ENCODE data around the gene UCP2. TPM values are rescaled to one million over a fixed set of nuclear protein-coding genes. Genes with fewer than 3 reads are reported as not detected.

The UCP2 gene
- total RNA-seq, 1 donor from 2014 or later = 70.4 TPM

- no peaks in the 10 kb centered on the region for H3K27me3 Mint-ChIP-seq
- H3K27ac Mint-ChIP-seq = no peak overlapping the region
- H3K4me1 Mint-ChIP-seq (ENCODE audit: unreplicated experiment) = no peaks in the 10 kb centered on the region
- DNase-seq (ENCODE audit: extremely low spot score, unreplicated experiment) = no peak
- H3K9me3 Mint-ChIP-seq = no peaks in the 10 kb centered on the region
- H3K4me3 Mint-ChIP-seq = no peak overlapping the region
- no peak for TF ChIP-seq CTCF (conservative IDR thresholded peaks at IDR 0.05)
- no peaks in the 10 kb centered on the region for H3K36me3 Mint-ChIP-seq
Measured at GRCh38 chr11:73969091-73969490, 13.6 kb downstream of the UCP2 start.

- no peaks in the 10 kb centered on the region for H3K4me1 Mint-ChIP-seq (ENCODE audit: unreplicated experiment)
- H3K27ac Mint-ChIP-seq = peak overlapping the region; percentile 20
- H3K36me3 Mint-ChIP-seq = no peaks in the 10 kb centered on the region
- no peak for DNase-seq (ENCODE audit: extremely low spot score, unreplicated experiment)
- H3K27me3 Mint-ChIP-seq = no peaks in the 10 kb centered on the region
- H3K4me3 Mint-ChIP-seq = no peak overlapping the region
- no peak for TF ChIP-seq CTCF (conservative IDR thresholded peaks at IDR 0.05)
- no peaks in the 10 kb centered on the region for H3K9me3 Mint-ChIP-seq
Measured at GRCh38 chr11:73968356-73968966, 14.2 kb downstream of the UCP2 start.

- no peaks in the 10 kb centered on the region for H3K9me3 Mint-ChIP-seq
- no peaks in the 10 kb centered on the region for H3K4me1 Mint-ChIP-seq (ENCODE audit: unreplicated experiment)
- H3K27ac Mint-ChIP-seq = no peak overlapping the region
- TF ChIP-seq CTCF (conservative IDR thresholded peaks at IDR 0.05) = no peak
- no peaks in the 10 kb centered on the region for H3K36me3 Mint-ChIP-seq
- no peak for DNase-seq (ENCODE audit: extremely low spot score, unreplicated experiment)
- no peak overlapping the region for H3K4me3 Mint-ChIP-seq
- no peaks in the 10 kb centered on the region for H3K27me3 Mint-ChIP-seq
Measured at GRCh38 chr11:73965764-73966121, 16.9 kb downstream of the UCP2 start.

- TF ChIP-seq CTCF (conservative IDR thresholded peaks at IDR 0.05) = no peak
- H3K4me3 Mint-ChIP-seq = no peak overlapping the region
- no peaks in the 10 kb centered on the region for H3K9me3 Mint-ChIP-seq
- no peaks in the 10 kb centered on the region for H3K4me1 Mint-ChIP-seq (ENCODE audit: unreplicated experiment)
- no peaks in the 10 kb centered on the region for H3K36me3 Mint-ChIP-seq
- no peak overlapping the region for H3K27ac Mint-ChIP-seq
- DNase-seq (ENCODE audit: extremely low spot score, unreplicated experiment) = no peak
- H3K27me3 Mint-ChIP-seq = no peaks in the 10 kb centered on the region
Measured at GRCh38 chr11:73965076-73965763, 17.4 kb downstream of the UCP2 start.

GRCh38 chr11:73963861-73964260 lies 18.8 kb downstream of the UCP2 start:
- no peaks in the 10 kb centered on the region for H3K4me1 Mint-ChIP-seq (ENCODE audit: unreplicated experiment)
- no peaks in the 10 kb centered on the region for H3K9me3 Mint-ChIP-seq
- no peak for DNase-seq (ENCODE audit: extremely low spot score, unreplicated experiment)
- no peak for TF ChIP-seq CTCF (conservative IDR thresholded peaks at IDR 0.05)
- peak overlapping the region; percentile 42 for H3K27ac Mint-ChIP-seq
- H3K4me3 Mint-ChIP-seq = no peak overlapping the region
- H3K27me3 Mint-ChIP-seq = no peaks in the 10 kb centered on the region
- H3K36me3 Mint-ChIP-seq = no peaks in the 10 kb centered on the region
